Measurements from ENCODE around the gene ARSI. TPM values are rescaled to one million over a fixed set of nuclear protein-coding genes. Genes with fewer than 3 reads are reported as not detected.

Gene ARSI
- total and polyA plus RNA-seq, 2 donors (not counting 3 experiments of a cell fraction or from before 2014, with no cell fraction given): 0.17 to 0.20 TPM

- H3K4me3 ChIP-seq (replicated peaks in 1 of 3; ENCODE audit: insufficient read depth in 1 of 3, low read depth in 1 of 3, low read length in 3 of 3): no peak overlapping the region
- no peak overlapping the region for H3K27ac ChIP-seq (ENCODE audit: insufficient read depth, low read depth, low read length)
- H3K4me1 ChIP-seq (ENCODE audit: control insufficient read depth, extremely low read depth, insufficient read depth, low read length): no peaks in the 10 kb centered on the region
- no peaks in the 10 kb centered on the region for H3K36me3 ChIP-seq (ENCODE audit: control insufficient read depth in 2 of 2, extremely low read depth in 1 of 2, insufficient read depth in 2 of 2, low read length in 2 of 2)
- DNase-seq (ENCODE audit: low read depth, low spot score) (no peak), FAIRE-seq (no peak)
- no peak overlapping the region for H3K9ac ChIP-seq (replicated peaks; ENCODE audit: extremely low read depth, insufficient read depth, low read length)
- no peak for TF ChIP-seq MYC (IDR thresholded peaks at IDR 0.05; ENCODE audit: low read depth, low read length)
- no peak for TF ChIP-seq MAX (IDR thresholded peaks at IDR 0.05; ENCODE audit: insufficient read depth, insufficient read length)
- no peak for TF ChIP-seq EZH2 (IDR thresholded peaks at IDR 0.05; ENCODE audit: borderline replicate concordance, low read depth, low read length, severe bottlenecking)
- TF ChIP-seq POLR2AphosphoS5 (IDR thresholded peaks at IDR 0.05; ENCODE audit: insufficient read depth, low read depth, low read length): no peak
- no peak for TF ChIP-seq POLR2A (IDR thresholded peaks at IDR 0.05; ENCODE audit: low read depth, low read length)
- TF ChIP-seq CTCF (IDR thresholded peaks at IDR 0.05; ENCODE audit: extremely low read depth in 1 of 2, insufficient read depth in 1 of 2, low read depth in 1 of 2, low read length in 2 of 2): no peak
- TF ChIP-seq FOS (IDR thresholded peaks at IDR 0.05; ENCODE audit: borderline replicate concordance, insufficient read depth, low read length): no peak
- no peaks in the 10 kb centered on the region for H3K79me2 ChIP-seq (ENCODE audit: control insufficient read depth, insufficient read depth, low read length)
- POLR2A ChIA-PET: no interaction called here
- no peak overlapping the region for H3K4me2 ChIP-seq (ENCODE audit: insufficient read depth, low read length)
- no peaks in the 10 kb centered on the region for H3K9me1 ChIP-seq (replicated peaks; ENCODE audit: control insufficient read depth, extremely low read depth, insufficient read depth, low read length)
- no peak overlapping the region for H2AFZ ChIP-seq (ENCODE audit: low read depth, low read length)
- no TSS peak for BruUV-seq (replicated peaks)
- no peaks in the 10 kb centered on the region for H3K27me3 ChIP-seq (ENCODE audit: control insufficient read depth in 2 of 2, insufficient read depth in 2 of 2, low read length in 2 of 2)
- CTCF ChIA-PET: no interaction called here
- no peaks in the 10 kb centered on the region for H3K9me3 ChIP-seq (replicated peaks; ENCODE audit: control insufficient read depth, insufficient read depth, low read length)
- intact Hi-C loops (cut with micrococcal nuclease): no loop called here
- no peaks in the 10 kb centered on the region for H4K20me1 ChIP-seq (replicated peaks; ENCODE audit: control insufficient read depth, extremely low read depth, insufficient read depth, low read length)
- dilution Hi-C loops (cut with MboI; ENCODE audit: extremely low pct_ligation_motif_present, low sequenced_read_pairs): no loop called here
Observed at GRCh38 chr5:150249744-150250143, 53.0 kb downstream of the ARSI start.

Measured in endothelial cell of umbilical vein (primary cell).